ENCODE measurements around the gene FAM221A. TPM values are rescaled to one million over a fixed set of nuclear protein-coding genes. Genes with fewer than 3 reads are reported as not detected.

The FAM221A gene
- total RNA-seq, 2 experiments from 2014 or later: 4.7 to 5.4 TPM

DNA sequence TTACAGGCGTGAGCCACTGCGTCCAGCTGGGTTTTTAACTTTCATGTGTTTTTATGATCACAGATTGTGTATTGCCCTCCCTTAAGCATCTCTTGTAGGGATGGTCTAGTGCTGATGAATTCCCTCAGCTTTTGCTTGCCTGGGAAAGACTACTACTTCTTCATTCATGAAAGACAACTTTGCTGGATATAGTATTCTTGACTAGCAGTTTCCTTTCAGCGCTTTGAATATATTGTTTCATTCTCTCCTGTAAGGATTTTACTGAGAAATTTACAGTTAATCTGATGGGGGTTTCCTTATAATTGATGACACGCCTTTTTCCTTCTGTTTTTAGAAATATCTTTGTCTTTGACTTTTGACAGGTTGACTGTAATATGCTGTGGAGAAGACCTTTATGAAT, 63.2 kb downstream of the FAM221A start:
- no peaks in the 10 kb centered on the region for H3K36me3 Mint-ChIP-seq (ENCODE audit: low read depth)
- DNase-seq (no peak), ATAC-seq (no peak)
- no peak overlapping the region for H3K27ac Mint-ChIP-seq
- H3K27me3 Mint-ChIP-seq (ENCODE audit: low read depth): no peaks in the 10 kb centered on the region
- H3K4me1 Mint-ChIP-seq (ENCODE audit: low read depth): no peaks in the 10 kb centered on the region
- no peak overlapping the region for H3K4me3 Mint-ChIP-seq
- CTCF ChIA-PET: no interaction called here
- H3K9me3 Mint-ChIP-seq (ENCODE audit: insufficient read depth): peaks cover 11% of the 10 kb centered on the region
- POLR2A ChIA-PET: interaction anchor here (0.6 kb wide), 1 partner anchor 280 kb away, joined by 3 read pairs; no protein-coding TSS in a partner anchor

DNA sequence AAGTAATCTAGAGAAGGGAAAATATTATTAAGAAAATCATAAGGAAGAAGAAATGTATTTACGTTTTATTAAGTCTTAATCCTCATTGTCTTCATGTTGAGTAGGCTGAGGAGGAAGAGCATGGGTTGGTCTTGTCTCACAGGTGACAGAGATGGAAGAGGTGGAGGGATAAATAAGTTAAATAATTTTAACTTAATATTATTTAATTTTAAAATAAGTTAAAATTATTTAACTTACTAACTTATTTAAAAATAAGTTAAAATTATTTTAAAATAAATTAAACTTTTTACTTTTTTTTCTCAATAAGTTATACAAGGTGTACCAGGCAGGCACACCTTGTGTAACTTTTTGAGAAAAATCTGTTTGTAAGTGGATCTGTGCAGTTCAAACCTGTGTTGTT, 66.6 kb downstream of the FAM221A start:
- CTCF ChIA-PET: no interaction called here

DNA sequence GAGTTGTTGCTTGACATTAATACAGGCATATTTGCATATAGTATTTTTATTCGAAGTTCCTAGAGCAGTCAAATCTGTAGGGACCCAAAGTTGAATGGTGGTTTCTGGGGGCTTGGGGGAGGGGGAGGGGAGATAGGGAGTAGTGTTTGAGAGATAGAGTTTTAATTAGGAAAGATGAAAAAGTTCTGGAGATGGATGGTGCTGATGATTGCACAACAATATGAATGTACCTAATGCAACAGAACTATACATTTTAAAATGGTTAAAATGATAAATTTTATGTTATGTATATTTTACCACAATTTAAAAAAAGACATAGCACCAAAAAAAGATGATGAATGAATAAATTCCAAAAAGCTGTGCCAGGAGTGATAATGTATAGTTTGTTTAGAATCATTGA, 71.9 kb downstream of the FAM221A start:
- no peak overlapping the region for H3K4me3 Mint-ChIP-seq
- H3K4me1 Mint-ChIP-seq (ENCODE audit: low read depth): peaks cover 3% of the 10 kb centered on the region
- no peaks in the 10 kb centered on the region for H3K9me3 Mint-ChIP-seq (ENCODE audit: insufficient read depth)
- no peak for ATAC-seq
- CTCF ChIA-PET: no interaction called here
- no peaks in the 10 kb centered on the region for H3K27me3 Mint-ChIP-seq (ENCODE audit: low read depth)
- no peak for DNase-seq
- POLR2A ChIA-PET: no interaction called here
- no peaks in the 10 kb centered on the region for H3K36me3 Mint-ChIP-seq (ENCODE audit: low read depth)
- H3K27ac Mint-ChIP-seq: no peak overlapping the region

More for the DNA sequence above, 66.6 kb downstream of the FAM221A start:
- H3K27me3 Mint-ChIP-seq (ENCODE audit: low read depth): no peaks in the 10 kb centered on the region
- DNase-seq: no peak
- POLR2A ChIA-PET: no interaction called here
- H3K36me3 Mint-ChIP-seq (ENCODE audit: low read depth): no peaks in the 10 kb centered on the region
- peaks cover 11% of the 10 kb centered on the region for H3K9me3 Mint-ChIP-seq (ENCODE audit: insufficient read depth)
- no peaks in the 10 kb centered on the region for H3K4me1 Mint-ChIP-seq (ENCODE audit: low read depth)
- H3K27ac Mint-ChIP-seq: no peak overlapping the region
- ATAC-seq: no peak
- H3K4me3 Mint-ChIP-seq: no peak overlapping the region

Other genes starting within 250 kb of the FAM221A start
- gene IGF2BP3, start 209.7 kb upstream of the FAM221A start, total RNA-seq: under 1 TPM; 0.52 to 0.55 TPM
- 100 to 1,000 TPM; 108 to 113 TPM for gene TRA2A, start 148.2 kb upstream of the FAM221A start, total RNA-seq
- gene CCDC126, start 82.8 kb upstream of the FAM221A start, total RNA-seq: 1 to 10 TPM; 6.2 to 6.3 TPM
- gene STK31, start 30.0 kb downstream of the FAM221A start, total RNA-seq: under 1 TPM in 1 of 2 experiments, not detected in 1; 0.16 TPM